ENCODE measurements around the gene ZNF500. TPM values are rescaled to one million over a fixed set of nuclear protein-coding genes. Genes with fewer than 3 reads are reported as not detected.

ZNF500 gene
- total RNA-seq, 3 donors from 2014 or later (not counting 1 experiment from before 2014, with no cell fraction given), result 11.4 to 20.3 (median 13.0) TPM

DNA sequence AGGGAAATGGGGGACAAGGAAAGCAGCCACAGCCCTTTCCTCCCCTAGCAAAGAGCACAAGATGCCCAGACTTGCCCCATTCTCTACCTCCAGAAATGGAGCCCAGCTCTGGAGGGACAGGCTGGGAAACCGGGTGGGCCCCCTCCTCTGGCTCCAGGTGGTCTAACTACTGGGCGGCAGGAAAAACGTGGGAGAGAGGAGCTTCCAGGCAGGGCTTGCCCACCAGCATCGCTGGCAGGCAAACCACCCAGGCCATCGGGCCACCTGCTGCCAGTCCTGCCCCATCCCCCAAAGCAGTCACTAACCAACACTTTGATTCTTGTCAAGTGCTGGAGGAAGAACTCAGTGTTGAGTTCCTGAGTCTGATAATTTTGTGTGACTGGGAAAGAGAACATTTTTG is 48.5 kb downstream of the ZNF500 start:
- Histone ChIP-seq H3K4me1 (ENCODE audit: control insufficient read depth, insufficient read depth, low read length) (no peaks in the 10 kb centered on the region), H3K4me3 (ENCODE audit: low read length) (no peak overlapping the region), H3K9me3 (ENCODE audit: control insufficient read depth, insufficient read depth, low read length) (no peaks in the 10 kb centered on the region), H3K27me3 (ENCODE audit: control insufficient read depth, insufficient read depth, low read length) (no peaks in the 10 kb centered on the region), H3K36me3 (ENCODE audit: control insufficient read depth, insufficient read depth, low read length) (peaks cover 18% of the 10 kb centered on the region), H3K27ac (ENCODE audit: low read length) (no peak overlapping the region)
- TF ChIP-seq, protein P1, sequence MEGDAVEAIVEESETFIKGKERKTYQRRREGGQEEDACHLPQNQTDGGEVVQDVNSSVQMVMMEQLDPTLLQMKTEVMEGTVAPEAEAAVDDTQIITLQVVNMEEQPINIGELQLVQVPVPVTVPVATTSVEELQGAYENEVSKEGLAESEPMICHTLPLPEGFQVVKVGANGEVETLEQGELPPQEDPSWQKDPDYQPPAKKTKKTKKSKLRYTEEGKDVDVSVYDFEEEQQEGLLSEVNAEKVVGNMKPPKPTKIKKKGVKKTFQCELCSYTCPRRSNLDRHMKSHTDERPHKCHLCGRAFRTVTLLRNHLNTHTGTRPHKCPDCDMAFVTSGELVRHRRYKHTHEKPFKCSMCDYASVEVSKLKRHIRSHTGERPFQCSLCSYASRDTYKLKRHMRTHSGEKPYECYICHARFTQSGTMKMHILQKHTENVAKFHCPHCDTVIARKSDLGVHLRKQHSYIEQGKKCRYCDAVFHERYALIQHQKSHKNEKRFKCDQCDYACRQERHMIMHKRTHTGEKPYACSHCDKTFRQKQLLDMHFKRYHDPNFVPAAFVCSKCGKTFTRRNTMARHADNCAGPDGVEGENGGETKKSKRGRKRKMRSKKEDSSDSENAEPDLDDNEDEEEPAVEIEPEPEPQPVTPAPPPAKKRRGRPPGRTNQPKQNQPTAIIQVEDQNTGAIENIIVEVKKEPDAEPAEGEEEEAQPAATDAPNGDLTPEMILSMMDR (IDR thresholded peaks at IDR 0.05), result no peak
- intact Hi-C loops (cut with micrococcal nuclease), result no loop called here
- DNase-seq (no peak), ATAC-seq (no peak)
- H3K9me3 Mint-ChIP-seq, result no peaks in the 10 kb centered on the region
- peaks cover 0 to 6% of the 10 kb centered on the region in 2 donors for H3K4me1 Mint-ChIP-seq
- H3K27me3 Mint-ChIP-seq (ENCODE audit: low read depth in 2 of 2), result no peaks in the 10 kb centered on the region
- 91% methylated on average over 5 of the region's 5 CpGs for WGBS (ENCODE audit: insufficient coverage)
- no peak overlapping the region for H3K27ac Mint-ChIP-seq
- no peak overlapping the region for H3K4me3 Mint-ChIP-seq
- no peaks in the 10 kb centered on the region for H3K36me3 Mint-ChIP-seq

GRCh38 chr16:4714996-4715395 is 52.0 kb downstream of the ZNF500 start:
- H3K27me3 Mint-ChIP-seq (ENCODE audit: low read depth in 2 of 2), result no peaks in the 10 kb centered on the region
- Histone ChIP-seq H3K4me1 (ENCODE audit: control insufficient read depth, insufficient read depth, low read length) (no peaks in the 10 kb centered on the region), H3K4me3 (ENCODE audit: low read length) (no peak overlapping the region), H3K9me3 (ENCODE audit: control insufficient read depth, insufficient read depth, low read length) (no peaks in the 10 kb centered on the region), H3K27me3 (ENCODE audit: control insufficient read depth, insufficient read depth, low read length) (no peaks in the 10 kb centered on the region), H3K27ac (ENCODE audit: low read length) (no peak overlapping the region), H3K36me3 (ENCODE audit: control insufficient read depth, insufficient read depth, low read length) (peaks cover 21% of the 10 kb centered on the region)
- no peaks in the 10 kb centered on the region for H3K4me1 Mint-ChIP-seq
- H3K27ac Mint-ChIP-seq, result no peak overlapping the region
- no peaks in the 10 kb centered on the region for H3K36me3 Mint-ChIP-seq
- no peak overlapping the region for H3K4me3 Mint-ChIP-seq
- intact Hi-C loops (cut with micrococcal nuclease), result no loop called here
- DNase-seq (no peak), ATAC-seq (no peak)
- no peaks in the 10 kb centered on the region for H3K9me3 Mint-ChIP-seq
- 94% methylated on average over 2 of the region's 2 CpGs for WGBS (ENCODE audit: insufficient coverage)
- TF ChIP-seq, protein P1 (IDR thresholded peaks at IDR 0.05), result no peak

- intact Hi-C loops (cut with micrococcal nuclease), result no loop called here
These were observed 53.1 kb downstream of the ZNF500 start for GRCh38 chr16:4713663-4714501.

More at GRCh38 chr16:4713663-4714501, 53.1 kb downstream of the ZNF500 start:
- 95% methylated on average over 18 of the region's 18 CpGs for WGBS (ENCODE audit: insufficient coverage)
- Histone ChIP-seq H3K27me3 (ENCODE audit: control insufficient read depth, insufficient read depth, low read length) (no peaks in the 10 kb centered on the region), H3K4me1 (ENCODE audit: control insufficient read depth, insufficient read depth, low read length) (no peaks in the 10 kb centered on the region), H3K27ac (ENCODE audit: low read length) (no peak overlapping the region), H3K9me3 (ENCODE audit: control insufficient read depth, insufficient read depth, low read length) (no peaks in the 10 kb centered on the region), H3K4me3 (ENCODE audit: low read length) (no peak overlapping the region), H3K36me3 (ENCODE audit: control insufficient read depth, insufficient read depth, low read length) (peaks cover 23% of the 10 kb centered on the region)
- TF ChIP-seq, protein P1 (IDR thresholded peaks at IDR 0.05), result no peak
- Mint-ChIP-seq H3K27ac (no peak overlapping the region), H3K9me3 (no peaks in the 10 kb centered on the region), H3K4me3 (no peak overlapping the region), H3K4me1 (no peaks in the 10 kb centered on the region), H3K27me3 (ENCODE audit: low read depth in 2 of 2) (no peaks in the 10 kb centered on the region), H3K36me3 (no peaks in the 10 kb centered on the region)
- no peak for DNase-seq
- no peak for ATAC-seq

Data from natural killer cell (primary cell).